Breast epithelium (tissue), 4 donors: ENCODE measurements around the gene MRPS15. TPM values are rescaled to one million over a fixed set of nuclear protein-coding genes. Genes with fewer than 3 reads are reported as not detected.

ENCODE experiments used
- DNase-seq, 2 donors: peaks; one replicate each; pipeline ENCODE4 v3.0.0-alpha.2; 2019; ENCODE audit warnings: low spot score in 2 of 2
- H3K27ac ChIP-seq, 2 donors: fragments of 200-600 bp; sonication (generic) in 1 of 2; one replicate each; pipeline ENCODE4 v1.5.1; 2016 to 2019; ENCODE audit warnings: mild to moderate bottlenecking in 1 of 2
- H3K27me3 ChIP-seq, 2 donors: fragments of 200-600 bp; sonication (generic) in 1 of 2; one replicate each; pipeline versions ENCODE4 v1.5.1 to v1.6.0; 2017 to 2019; ENCODE audit warnings: control low read depth in 1 of 2, mild to moderate bottlenecking in 1 of 2
- H3K36me3 ChIP-seq: fragments of 200-600 bp; one replicate; pipeline ENCODE4 v1.5.1; 2019
- H3K4me1 ChIP-seq, 2 donors: fragments of 200-600 bp; sonication (generic); one replicate each; pipeline ENCODE4 v1.5.1; 2016 to 2019; ENCODE audit warnings: control low read depth in 1 of 2
- H3K4me3 ChIP-seq, 3 donors: fragments of 200-600 bp; sonication (generic); 1 replicate in 2 of 3; 2 replicates in 1 of 3; pipeline ENCODE4 v1.5.1; 2016 to 2019; ENCODE audit warnings: mild to moderate bottlenecking in 3 of 3, moderate library complexity in 2 of 3
- H3K9me3 ChIP-seq, 2 donors: fragments of 200-600 bp; sonication (generic) in 1 of 2; one replicate each; pipeline ENCODE4 v1.5.1; 2016 to 2019; ENCODE audit warnings: control low read depth in 1 of 2
- CTCF ChIP-seq, 3 donors: fragments of 450-650 bp; IDR thresholded peaks; one replicate each; pipeline ENCODE4 v1.5.1; 2016 to 2017; ENCODE audit warnings: antibody characterized with exemption in 3 of 3, mild to moderate bottlenecking in 3 of 3, moderate library complexity in 3 of 3
- POLR2A ChIP-seq: fragments of 450-650 bp; IDR thresholded peaks from one replicate; pipeline ENCODE4 v1.6.1; 2016; ENCODE audit warnings: antibody characterized with exemption, mild to moderate bottlenecking, moderate library complexity
- POLR2AphosphoS5 ChIP-seq, 3 donors: sonication (generic); formaldehyde crosslinking; IDR thresholded peaks; one replicate each; pipeline ENCODE4 v1.6.1; 2017; ENCODE audit warnings: antibody characterized with exemption in 3 of 3
- intact Hi-C: fragments of 100-400 bp; cut with DNase I; formaldehyde crosslinking; loops from one replicate; pipeline ENCODE4 v1.15.1; 2023; ENCODE audit warnings: low total_unique reads
- total RNA-seq, 3 donors: library from RNA; depleted of rRNA; stranded (reverse); fragments of >200 nt; gene quantifications; one replicate each; pipeline ENCODE4 v1.1.0, GENCODE V29; 2016

Gene MRPS15
- total RNA-seq, 3 donors from 2014 or later = 72.9 to 99.1 (median 79.3) TPM

GRCh38 chr1:36420409-36420808, 43.8 kb downstream of the MRPS15 start:
- DNase-seq = no peak
- no peaks in the 10 kb centered on the region for H3K27me3 ChIP-seq
- peak overlapping the region; percentile 68 for H3K27ac ChIP-seq
- H3K4me3 ChIP-seq = no peak overlapping the region
- H3K9me3 ChIP-seq = no peaks in the 10 kb centered on the region
- peaks cover 0 to 6% of the 10 kb centered on the region in 2 donors for H3K4me1 ChIP-seq
- TF ChIP-seq CTCF (IDR thresholded peaks at IDR 0.05) (no peak), POLR2AphosphoS5 (IDR thresholded peaks at IDR 0.05) (no peak), POLR2A (no peak)
- intact Hi-C loops = loop anchor here (10.0 kb wide), 1 partner anchor 66 kb away; no protein-coding TSS in a partner anchor
- peaks cover 5% of the 10 kb centered on the region for H3K36me3 ChIP-seq

- no peak for TF ChIP-seq POLR2A
- intact Hi-C loops = no loop called here
- Histone ChIP-seq H3K9me3 (no peaks in the 10 kb centered on the region), H3K4me1 (peaks cover 0 to 6% of the 10 kb centered on the region in 2 donors), H3K4me3 (no peak overlapping the region), H3K36me3 (peaks cover 5% of the 10 kb centered on the region), H3K27me3 (no peaks in the 10 kb centered on the region), H3K27ac (peak overlapping the region in 1 of 2 donors; percentile 32)
- DNase-seq = no peak
These were observed 44.6 kb downstream of the MRPS15 start for GRCh38 chr1:36419569-36419968.

- no peaks in the 10 kb centered on the region for H3K9me3 ChIP-seq
- H3K36me3 ChIP-seq = peaks cover 5% of the 10 kb centered on the region
- no peak for DNase-seq
- TF ChIP-seq POLR2A (no peak), CTCF (IDR thresholded peaks at IDR 0.05) (no peak), POLR2AphosphoS5 (IDR thresholded peaks at IDR 0.05) (no peak)
- H3K4me1 ChIP-seq = peaks cover 0 to 6% of the 10 kb centered on the region in 2 donors
- no peak overlapping the region for H3K4me3 ChIP-seq
- no peaks in the 10 kb centered on the region for H3K27me3 ChIP-seq
- peak overlapping the region in 1 of 2 donors; percentile 32 for H3K27ac ChIP-seq
- intact Hi-C loops = no loop called here
These were observed 45.0 kb downstream of the MRPS15 start for GRCh38 chr1:36419140-36419539.

- H3K4me3 ChIP-seq = no peak overlapping the region
- H3K4me1 ChIP-seq = peaks cover 0 to 6% of the 10 kb centered on the region in 2 donors
- no peak overlapping the region for H3K27ac ChIP-seq
- TF ChIP-seq POLR2A (no peak), CTCF (IDR thresholded peaks at IDR 0.05) (no peak), POLR2AphosphoS5 (IDR thresholded peaks at IDR 0.05) (no peak)
- no peaks in the 10 kb centered on the region for H3K27me3 ChIP-seq
- no peaks in the 10 kb centered on the region for H3K9me3 ChIP-seq
- DNase-seq = no peak
- intact Hi-C loops = no loop called here
- H3K36me3 ChIP-seq = peaks cover 5% of the 10 kb centered on the region
These were observed 46.3 kb downstream of the MRPS15 start for GRCh38 chr1:36417931-36418330.

- Histone ChIP-seq H3K9me3 (no peaks in the 10 kb centered on the region), H3K36me3 (no peaks in the 10 kb centered on the region), H3K27ac (no peak overlapping the region), H3K27me3 (no peaks in the 10 kb centered on the region), H3K4me3 (no peak overlapping the region), H3K4me1 (peaks cover 0 to 6% of the 10 kb centered on the region in 2 donors)
- no peak for TF ChIP-seq POLR2A
- TF ChIP-seq CTCF (IDR thresholded peaks at IDR 0.05) = no peak
- no peak for TF ChIP-seq POLR2AphosphoS5 (IDR thresholded peaks at IDR 0.05)
- DNase-seq = no peak
- intact Hi-C loops = no loop called here
These were observed 48.4 kb downstream of the MRPS15 start for GRCh38 chr1:36415661-36416326.
